Measurements from ENCODE around the gene RPS6KA5.

The RPS6KA5 gene

GRCh38 chr14:90820958-90821357 is 239.5 kb downstream of the RPS6KA5 start:
- DNase-seq = no peak

GRCh38 chr14:90819734-90820393 is 240.6 kb downstream of the RPS6KA5 start:
- no peak for DNase-seq

- no peak for DNase-seq
Measured at GRCh38 chr14:90818715-90819114, 241.7 kb downstream of the RPS6KA5 start.

- no peak for DNase-seq
Measured at GRCh38 chr14:90816681-90817436, 243.6 kb downstream of the RPS6KA5 start.

DNA sequence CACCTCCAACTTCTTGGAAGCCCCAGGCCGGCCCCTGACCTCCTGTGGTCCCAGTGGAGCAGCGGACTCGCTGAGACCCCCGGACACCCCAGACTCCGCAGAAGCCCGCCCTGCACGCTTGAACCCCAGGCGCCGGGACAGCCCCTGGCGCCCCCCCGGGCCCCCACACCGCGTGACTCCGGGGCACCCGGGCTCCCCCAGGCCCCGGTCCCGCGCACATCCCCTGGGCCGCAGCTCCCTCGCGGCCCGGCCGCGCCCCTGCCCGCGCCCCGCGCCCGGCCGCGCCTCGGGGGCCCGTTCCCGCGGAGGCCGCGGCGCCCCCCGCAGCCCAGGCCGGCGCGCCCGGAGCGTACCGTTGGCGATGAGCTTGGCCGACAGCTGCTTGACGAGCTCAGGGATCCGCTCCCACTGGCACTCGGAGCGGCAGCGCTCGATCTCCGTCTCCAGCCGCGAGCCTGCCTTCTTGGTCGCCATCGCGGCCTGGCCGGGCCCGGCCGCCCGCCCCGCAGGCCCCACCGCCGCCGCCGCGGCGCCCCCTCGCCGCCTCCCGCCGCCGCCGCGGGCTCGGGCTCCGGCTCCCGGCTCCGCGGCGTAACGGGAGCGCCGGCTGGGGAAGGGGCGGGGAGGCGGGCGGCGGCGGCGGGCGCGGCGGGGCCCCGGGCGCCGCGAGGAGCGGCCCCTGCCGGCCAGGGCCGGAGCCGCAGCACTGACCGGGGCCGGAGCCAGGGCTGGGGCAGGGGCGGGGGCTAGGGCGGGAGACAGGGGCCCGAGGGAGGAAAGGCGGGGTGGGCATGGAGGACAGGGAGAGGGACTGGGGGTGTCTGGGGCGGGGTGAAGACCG is 244.4 kb downstream of the RPS6KA5 start, which contains the start of gene TTC7B:
Gene TTC7B (minus strand): TSS at position 609 of the 841 bp plus-strand sequence. CDS start 135 bp downstream, at position 474.
- DNase-seq = no peak

DNA sequence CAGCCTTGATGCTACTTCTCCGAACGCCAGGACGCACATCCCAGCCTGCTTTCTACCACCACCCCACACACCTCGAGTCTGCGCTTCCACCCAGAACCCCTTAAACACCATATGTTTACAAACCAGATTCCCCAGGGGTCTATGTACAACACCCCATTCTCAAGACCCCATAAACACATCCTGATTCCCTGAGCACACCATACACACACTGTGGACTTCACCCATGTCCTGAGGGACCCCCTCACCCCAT is 244.9 kb downstream of the RPS6KA5 start:
- peak; percentile 43 for DNase-seq

- peak; percentile 36 for DNase-seq
Measured at GRCh38 chr14:90814806-90815571, 245.5 kb downstream of the RPS6KA5 start.

DNA sequence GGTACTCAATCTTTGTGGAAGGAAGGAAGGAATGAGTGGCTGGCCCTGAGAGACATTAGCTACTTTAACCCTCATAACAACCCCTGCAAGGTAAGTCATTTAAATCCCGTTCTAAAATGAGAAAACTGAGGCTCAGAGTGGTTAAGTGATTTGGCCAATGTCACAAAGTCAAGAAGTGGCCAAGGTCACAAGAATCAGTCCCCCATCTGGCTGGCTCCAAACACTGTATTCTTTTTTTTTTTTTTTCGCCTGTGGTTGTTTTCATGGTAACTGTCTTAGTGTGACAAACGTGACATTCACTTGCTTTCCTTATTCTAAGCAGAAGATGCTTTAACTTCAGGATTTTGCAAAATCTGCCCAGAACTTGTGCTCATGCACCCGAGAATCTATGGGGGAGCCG is 247.0 kb downstream of the RPS6KA5 start:
- no peak for DNase-seq

GRCh38 chr14:90812109-90812508 is 248.3 kb downstream of the RPS6KA5 start:
- DNase-seq = no peak

DNA sequence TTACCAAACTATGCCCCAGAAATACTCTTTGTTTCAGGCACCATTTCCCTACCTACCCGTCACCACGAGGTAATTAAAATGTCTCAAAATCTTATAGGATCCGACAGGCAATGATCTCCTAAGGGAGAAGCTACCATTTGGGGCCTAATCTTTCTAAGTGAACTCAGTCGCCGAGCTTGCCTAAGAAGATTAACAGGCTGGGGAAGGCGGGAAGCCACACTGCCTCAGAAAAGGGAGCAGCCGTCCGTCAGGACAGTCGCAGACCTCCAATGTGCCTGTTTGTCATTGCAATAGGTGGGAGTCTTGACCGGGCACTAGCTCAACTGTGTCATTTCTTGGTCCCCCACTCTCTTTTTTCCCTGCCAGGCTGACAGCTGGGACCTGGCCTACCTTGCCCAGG is 248.8 kb downstream of the RPS6KA5 start:
- no peak for DNase-seq

DNA sequence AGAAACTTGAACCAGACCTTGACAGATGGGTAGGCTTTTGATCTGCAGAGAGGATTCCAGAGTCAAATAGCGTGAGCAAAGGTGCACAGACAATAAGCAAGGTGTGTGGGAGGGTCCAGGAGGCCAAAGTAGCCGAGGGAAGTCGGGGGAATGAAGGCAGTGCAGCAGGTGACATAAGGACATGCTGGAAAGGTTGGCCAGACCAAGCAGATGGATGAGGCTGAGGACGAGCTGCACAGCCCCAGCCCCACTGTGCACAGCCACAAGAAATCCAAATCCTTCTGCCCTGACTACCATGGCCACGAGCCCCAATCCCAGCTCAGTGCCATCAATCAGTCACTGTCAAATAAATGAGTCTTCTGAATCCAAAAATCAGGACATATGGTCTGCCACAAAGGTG is 249.6 kb downstream of the RPS6KA5 start:
- DNase-seq = no peak

DNA sequence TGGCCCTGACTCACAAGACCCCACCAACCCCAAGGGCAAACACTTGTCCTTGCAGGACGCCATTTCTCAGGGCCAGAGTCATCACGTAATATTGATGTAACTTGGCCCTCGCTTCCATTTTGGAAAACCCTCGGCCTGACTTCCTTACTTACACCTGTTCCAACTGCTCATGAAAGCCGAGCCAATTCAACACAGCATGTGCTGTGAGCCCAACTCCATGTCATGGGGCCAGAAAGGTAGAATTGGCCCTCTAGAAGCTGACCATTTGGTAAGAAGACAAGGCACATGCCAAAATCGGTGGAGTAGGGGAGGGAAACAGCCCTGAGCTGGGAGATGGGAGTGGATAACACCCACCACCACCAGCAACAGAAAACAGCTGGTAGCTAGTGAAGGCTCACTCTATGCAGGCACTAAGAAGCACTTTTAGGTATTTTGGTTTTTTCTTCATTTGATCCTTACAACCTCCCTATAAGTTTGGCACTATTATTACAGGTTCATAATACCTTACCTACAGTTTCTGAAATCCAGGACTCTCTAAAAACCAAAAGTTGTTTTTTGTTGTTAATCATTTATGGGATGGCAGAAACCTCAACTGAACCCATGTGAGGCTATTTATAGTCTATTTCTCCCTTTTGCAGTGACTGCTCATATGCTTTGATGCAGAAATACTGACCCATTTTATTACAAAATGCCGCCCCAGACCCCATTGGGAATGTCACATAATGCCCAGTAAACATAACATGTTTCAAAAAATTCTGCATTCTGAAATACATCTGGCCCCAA is 250.7 kb downstream of the RPS6KA5 start:
- DNase-seq = no peak

GRCh38 chr14:90808759-90809529 is 251.5 kb downstream of the RPS6KA5 start:
- no peak for DNase-seq

DNA sequence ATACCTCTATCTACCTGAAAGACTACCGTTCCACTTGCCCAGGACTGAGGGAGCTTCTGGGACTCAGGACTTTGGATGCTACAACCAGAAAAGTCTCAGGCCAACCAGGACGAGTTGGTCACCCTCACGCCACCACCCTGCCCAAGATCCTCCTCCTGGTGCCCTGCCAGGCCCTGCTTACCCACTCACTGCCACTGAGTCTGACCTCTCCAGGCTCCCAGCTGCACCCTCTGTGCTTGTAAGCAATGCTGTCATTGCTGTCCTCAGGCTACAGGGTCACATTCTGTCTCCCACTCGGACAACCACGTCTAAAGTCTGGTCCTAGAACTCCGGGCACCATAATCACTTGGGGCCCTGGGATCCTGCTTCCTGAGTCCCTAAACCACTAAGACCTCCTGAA is 253.4 kb downstream of the RPS6KA5 start:
- no peak for DNase-seq

- DNase-seq = no peak
Measured at GRCh38 chr14:90805662-90806540, 254.5 kb downstream of the RPS6KA5 start.

GRCh38 chr14:90805084-90805391 is 255.4 kb downstream of the RPS6KA5 start:
- DNase-seq = no peak

GRCh38 chr14:90804292-90805083 is 256.0 kb downstream of the RPS6KA5 start:
- no peak for DNase-seq

DNA sequence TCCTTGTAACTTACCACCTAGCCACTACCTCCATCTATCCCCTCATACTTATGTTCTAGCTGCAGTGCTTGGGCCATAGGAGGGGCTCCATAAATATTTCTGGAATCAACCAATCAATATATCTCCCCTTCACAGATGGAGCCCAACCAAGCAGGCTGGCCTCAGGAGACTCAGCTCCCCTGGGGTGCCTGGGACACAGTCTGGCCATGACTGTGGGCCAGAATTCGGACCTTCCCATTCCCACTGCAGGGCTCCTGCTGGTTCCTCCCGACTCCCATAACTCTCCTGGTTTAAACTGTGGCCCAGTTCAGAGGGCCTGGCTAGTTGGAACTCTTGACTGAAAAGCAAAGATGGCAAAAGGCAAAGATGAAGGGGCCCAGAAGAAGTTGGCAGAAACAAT is 257.2 kb downstream of the RPS6KA5 start:
- DNase-seq = no peak

- DNase-seq = no peak
Measured at GRCh38 chr14:90799420-90799819, 261.0 kb downstream of the RPS6KA5 start.

DNA sequence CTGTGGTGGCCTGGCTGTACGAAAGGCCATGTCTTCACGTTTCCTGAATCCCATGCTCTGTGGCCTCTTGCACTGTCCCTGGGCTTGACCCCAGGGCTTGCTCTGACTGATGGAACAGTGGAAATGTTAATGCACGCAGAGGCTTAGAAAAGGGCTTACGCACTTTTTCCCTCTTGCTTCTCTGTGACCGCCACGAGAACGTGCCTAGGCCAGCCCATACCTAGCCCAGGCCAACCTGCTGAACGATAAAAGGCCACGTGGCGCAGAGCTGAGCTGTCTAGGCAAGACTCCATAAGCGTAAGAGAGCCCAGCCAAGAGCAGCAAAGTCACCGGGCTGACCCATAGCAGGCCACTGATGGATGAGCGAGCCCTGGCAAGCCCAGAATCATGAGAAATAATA is 262.5 kb downstream of the RPS6KA5 start:
- no peak for DNase-seq
